Sigmoid colon (tissue), 3 donors: ENCODE results near the gene ZNF669.

Experiments used
- POLR2A ChIP-seq, 2 donors: fragments of 450-650 bp; IDR thresholded peaks; one replicate each; pipeline ENCODE4 v1.6.1; 2016; ENCODE audit warnings: antibody characterized with exemption in 2 of 2, mild to moderate bottlenecking in 2 of 2, moderate library complexity in 2 of 2
- TF ChIP-seq, protein P1 (sequence below), 4 experiments: fragments of 450-650 bp in 3 of 4; fragments of 200-600 bp in 1 of 4; IDR thresholded peaks; one replicate each; pipeline ENCODE4 v1.5.1; 2016 to 2019; ENCODE audit warnings: antibody characterized with exemption in 4 of 4, mild to moderate bottlenecking in 3 of 4, moderate library complexity in 2 of 4

DNA sequence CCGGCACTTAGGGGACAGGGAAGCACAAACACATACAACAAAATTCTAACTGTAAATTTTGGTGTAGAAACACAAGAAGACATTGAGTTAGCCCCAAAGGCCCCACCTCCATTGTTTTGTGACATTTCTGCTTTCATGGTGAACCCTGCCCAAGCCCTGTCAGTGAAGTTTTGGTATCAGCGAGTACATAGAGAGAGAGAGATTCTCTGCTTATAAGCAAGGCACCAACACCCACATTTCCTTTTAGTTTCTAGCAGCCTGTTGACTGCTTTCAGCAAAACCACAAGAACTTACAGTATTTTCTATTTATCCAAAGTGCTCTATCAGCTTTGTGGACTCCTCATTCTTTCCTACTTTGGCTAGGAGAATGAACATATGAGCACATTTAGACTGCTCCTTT, 43.6 kb upstream of the ZNF669 start:
- no peak for TF ChIP-seq POLR2A (IDR thresholded peaks at IDR 0.05)
- TF ChIP-seq, protein P1, sequence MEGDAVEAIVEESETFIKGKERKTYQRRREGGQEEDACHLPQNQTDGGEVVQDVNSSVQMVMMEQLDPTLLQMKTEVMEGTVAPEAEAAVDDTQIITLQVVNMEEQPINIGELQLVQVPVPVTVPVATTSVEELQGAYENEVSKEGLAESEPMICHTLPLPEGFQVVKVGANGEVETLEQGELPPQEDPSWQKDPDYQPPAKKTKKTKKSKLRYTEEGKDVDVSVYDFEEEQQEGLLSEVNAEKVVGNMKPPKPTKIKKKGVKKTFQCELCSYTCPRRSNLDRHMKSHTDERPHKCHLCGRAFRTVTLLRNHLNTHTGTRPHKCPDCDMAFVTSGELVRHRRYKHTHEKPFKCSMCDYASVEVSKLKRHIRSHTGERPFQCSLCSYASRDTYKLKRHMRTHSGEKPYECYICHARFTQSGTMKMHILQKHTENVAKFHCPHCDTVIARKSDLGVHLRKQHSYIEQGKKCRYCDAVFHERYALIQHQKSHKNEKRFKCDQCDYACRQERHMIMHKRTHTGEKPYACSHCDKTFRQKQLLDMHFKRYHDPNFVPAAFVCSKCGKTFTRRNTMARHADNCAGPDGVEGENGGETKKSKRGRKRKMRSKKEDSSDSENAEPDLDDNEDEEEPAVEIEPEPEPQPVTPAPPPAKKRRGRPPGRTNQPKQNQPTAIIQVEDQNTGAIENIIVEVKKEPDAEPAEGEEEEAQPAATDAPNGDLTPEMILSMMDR (IDR thresholded peaks at IDR 0.05) = no peak
